HG03060 (cell line): ENCODE data around the gene MET.
"Not testable (repeated sequence)": the region's sequence is repeated elsewhere in the genome, so short reads cannot be mapped to it uniquely, and the experiment has no call there.

Experiments used
- ATAC-seq: cut with Tn5 transposase; IDR thresholded peaks from one replicate; pipeline ENCODE4 v1.9.1; 2021; ENCODE audit warnings: low read depth, moderate number of reproducible peaks; ENCODE audit not compliant: unreplicated experiment

Gene MET

GRCh38 chr7:116802746-116803152 lies 130.8 kb downstream of the MET start:
- peak; percentile 61 for ATAC-seq

GRCh38 chr7:116804471-116804870 lies 132.5 kb downstream of the MET start:
- ATAC-seq = no peak

DNA sequence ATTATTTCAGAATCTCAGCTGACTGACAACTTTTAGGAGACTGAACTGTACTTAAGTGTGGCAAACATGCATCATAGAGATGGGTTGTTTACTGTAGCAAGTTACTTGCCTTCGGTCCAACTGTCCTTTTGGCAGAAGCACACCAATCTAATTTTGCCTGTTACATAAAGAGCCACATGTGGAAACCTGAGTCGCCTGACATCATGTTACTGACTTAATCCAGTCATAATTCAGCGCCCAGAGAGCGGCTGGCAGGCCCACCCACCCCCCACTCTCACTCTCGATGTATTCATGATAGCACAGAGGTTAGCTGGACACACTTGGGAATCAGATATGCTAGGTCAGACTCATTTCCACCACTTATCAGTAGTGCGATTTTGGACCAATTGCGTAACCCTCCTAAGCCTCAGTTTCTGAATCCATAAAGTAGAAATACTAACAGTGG lies 133.1 kb downstream of the MET start:
- no peak for ATAC-seq

DNA sequence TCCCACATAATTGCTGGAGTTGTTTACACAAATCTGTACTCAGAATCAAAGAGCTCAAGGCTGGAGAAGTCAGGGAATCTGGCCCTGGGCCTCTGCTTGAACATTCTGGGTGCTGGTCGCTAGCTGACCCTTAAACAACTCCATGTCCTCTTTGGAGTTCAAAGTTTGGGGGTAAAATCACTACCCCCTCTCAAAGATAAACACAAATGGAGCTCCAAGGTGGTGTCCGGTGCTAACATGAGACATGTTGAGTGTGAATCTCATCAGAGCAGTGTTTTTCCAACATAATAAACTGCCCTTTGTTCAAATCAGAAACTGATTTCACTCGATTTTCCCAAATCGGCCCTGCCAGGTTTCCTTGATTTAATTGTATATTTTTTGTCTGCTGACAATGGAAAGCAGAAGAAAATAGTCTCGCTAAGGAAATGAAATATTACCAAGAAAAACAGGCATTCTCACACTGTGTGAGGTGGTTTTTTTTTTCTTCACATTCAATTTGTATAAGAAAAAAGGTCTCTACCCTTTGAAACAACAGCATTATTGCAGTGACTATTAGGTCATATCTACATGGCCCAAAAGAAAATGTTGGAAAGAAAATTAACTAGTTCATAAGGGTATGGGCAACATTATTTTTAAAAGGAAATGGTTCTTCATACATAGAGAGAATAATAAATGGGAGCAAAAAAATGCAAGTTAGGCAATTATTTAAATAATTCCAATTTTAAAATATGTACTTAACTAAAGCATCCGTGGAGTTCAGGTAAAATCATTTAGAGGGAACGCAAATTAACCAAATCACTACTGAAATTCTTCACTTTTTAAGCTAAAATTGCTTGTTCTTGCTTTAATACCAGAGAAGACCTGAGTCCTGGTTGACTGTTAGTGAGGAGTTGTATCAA lies 134.3 kb downstream of the MET start:
- no peak for ATAC-seq

GRCh38 chr7:116807011-116807560 lies 135.1 kb downstream of the MET start:
- no peak for ATAC-seq

DNA sequence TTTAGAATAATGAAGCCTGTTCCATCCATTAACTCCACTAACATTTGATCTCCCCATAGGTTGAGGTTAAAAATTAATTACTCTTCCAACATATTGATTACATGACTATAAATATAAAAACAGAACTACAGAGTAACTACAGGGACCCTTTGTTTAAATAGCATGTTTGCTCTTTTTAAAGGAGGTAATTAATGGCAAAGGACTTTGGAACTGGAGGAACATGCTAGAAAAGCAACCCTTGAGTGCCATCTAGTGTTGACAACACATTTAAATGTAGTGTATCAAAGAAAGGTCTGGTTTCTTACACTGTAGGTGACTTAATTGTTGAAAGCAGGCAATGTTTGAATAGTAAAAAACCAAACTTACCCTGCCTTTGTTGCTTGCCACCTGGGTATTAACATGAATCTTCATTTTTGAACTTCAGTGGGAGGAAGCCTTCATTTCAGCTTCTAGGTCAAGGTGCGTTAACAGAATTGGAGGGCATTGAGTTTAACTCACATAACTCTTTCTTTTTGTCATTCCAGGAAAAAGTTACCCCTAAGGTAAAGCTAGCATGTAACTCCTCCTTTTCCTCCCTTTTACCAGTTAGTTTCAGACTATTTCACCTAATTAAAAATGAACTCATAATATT lies 137.8 kb downstream of the MET start:
- ATAC-seq = peak; percentile 44

GRCh38 chr7:116810267-116811116 lies 138.5 kb downstream of the MET start:
- ATAC-seq = no peak

- no peak for ATAC-seq
Observed at GRCh38 chr7:116811768-116812167, 139.8 kb downstream of the MET start.

- ATAC-seq = no peak
Observed at GRCh38 chr7:116812860-116813259, 140.9 kb downstream of the MET start.

DNA sequence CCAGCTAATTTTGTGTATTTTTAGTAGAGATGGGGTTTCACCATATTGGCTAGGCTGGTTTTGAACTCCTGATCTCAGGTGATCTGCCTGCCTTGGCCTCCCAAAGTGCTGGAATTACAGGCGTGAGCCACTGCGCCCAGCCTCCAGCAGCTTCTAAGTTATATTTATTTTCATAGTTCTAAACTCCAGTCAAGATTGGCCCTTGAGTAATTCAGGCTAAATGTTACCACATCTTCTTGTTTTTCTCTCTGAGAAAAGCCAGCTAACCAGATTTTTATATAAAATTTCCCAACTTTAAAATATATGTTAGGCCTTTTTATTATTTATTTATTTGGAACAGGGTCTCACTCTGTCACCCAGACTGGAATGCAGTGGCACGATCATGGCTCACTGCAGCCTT lies 141.4 kb downstream of the MET start:
- ATAC-seq = not testable (repeated sequence)

DNA sequence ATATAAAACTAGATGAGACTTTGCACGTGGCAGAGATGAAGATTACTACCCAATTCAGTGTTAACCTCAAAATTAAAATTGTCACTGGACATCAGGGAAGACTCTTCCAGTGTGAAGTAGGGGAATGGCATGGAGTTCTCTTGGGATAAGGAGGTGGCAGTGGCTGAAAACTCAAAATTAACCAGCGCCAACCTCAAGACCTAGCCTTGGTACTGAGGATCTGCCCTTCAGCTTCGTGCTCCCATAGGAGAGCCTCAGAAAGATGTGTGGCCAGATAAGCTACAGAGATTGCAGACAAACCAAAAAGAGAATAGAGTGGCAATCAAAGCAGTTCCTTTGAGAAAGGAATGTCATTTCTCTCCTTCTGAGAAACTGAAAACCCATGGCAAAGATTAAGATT lies 143.0 kb downstream of the MET start:
- ATAC-seq = no peak

GRCh38 chr7:116820149-116820548 lies 148.2 kb downstream of the MET start:
- no peak for ATAC-seq

DNA sequence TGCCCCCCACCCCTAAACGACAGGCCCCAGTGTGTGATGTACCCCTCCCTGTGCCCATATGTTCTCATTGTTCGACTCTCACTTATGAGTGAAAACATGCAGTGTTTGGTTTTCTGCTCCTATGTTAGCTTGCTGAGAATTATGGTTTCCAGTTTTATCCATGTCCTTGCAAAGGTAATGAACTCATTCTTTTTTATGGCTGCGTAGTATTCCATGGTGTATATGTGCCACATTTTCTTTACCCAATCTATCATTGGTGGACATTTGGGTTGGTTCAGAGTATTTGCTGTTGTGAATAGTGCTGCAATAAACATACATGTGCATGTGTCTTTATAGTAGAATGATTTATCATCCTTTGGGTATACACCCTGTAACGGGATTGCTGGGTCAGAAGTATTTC lies 149.7 kb downstream of the MET start:
- not testable (repeated sequence) for ATAC-seq

GRCh38 chr7:116824449-116824848 lies 152.5 kb downstream of the MET start:
- no peak for ATAC-seq

GRCh38 chr7:116828281-116828680 lies 156.3 kb downstream of the MET start:
- ATAC-seq = no peak

DNA sequence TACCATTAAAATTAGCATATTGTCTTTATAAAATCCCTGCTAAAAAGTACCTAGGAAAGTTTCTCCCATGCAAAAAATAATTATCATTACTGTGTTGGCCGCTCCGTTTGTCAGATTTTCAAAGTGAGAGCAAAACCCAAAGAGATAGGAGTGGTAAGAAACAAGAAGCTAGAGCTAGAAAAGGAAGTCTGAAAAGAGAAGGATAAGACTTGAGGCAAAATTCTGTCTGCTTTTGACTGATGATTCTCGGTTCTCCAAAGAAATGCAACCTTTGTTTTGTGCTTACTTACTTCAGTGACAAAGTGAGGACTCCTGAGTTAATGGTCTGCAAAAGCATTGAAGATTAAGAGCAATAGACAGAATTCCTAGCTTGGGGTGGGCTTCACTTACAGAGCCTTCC lies 157.0 kb downstream of the MET start:
- ATAC-seq = no peak

- no peak for ATAC-seq
Observed at GRCh38 chr7:116829493-116829892, 157.5 kb downstream of the MET start.

DNA sequence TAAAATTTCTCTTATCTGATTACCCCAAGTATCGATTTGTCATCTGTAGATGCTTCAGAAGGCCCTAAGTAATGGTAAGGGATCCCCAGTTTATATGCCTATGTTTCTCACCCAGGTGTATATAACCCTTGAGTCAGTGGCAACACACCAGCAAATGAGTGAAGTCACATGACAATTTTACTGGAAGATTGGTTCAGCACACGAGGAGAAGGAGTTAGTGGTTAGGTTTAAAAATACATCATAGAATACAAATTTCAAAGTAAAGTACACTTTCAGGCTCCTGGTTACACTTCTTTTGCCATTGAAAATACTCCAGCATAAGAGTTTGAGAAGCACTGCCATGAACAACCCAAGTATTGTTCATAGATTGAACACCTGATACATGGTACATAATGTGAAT lies 160.7 kb downstream of the MET start:
- ATAC-seq = no peak

- ATAC-seq = no peak
Observed at GRCh38 chr7:116834815-116835504, 163.0 kb downstream of the MET start.

DNA sequence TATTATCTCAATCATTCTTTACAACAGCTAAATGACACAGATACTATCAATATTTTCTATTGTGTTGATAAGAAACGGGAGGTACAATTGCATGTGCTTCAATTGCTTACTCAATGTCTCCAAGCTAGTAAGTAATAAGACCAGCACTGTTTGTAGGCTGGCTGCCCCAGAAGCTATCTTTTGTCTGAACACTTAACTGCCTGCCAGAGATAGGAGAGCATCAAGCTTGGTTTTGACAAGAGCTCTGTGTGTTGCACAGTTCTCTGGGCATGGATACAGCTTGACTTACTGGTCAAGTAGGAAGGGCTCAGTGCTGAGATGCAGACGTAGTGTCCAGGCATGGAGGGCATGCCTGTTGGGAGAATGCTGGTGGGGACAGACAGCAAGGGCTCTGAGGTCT lies 164.1 kb downstream of the MET start:
- ATAC-seq = no peak
